ENCODE data around the gene MEGF10.

MEGF10 gene

DNA sequence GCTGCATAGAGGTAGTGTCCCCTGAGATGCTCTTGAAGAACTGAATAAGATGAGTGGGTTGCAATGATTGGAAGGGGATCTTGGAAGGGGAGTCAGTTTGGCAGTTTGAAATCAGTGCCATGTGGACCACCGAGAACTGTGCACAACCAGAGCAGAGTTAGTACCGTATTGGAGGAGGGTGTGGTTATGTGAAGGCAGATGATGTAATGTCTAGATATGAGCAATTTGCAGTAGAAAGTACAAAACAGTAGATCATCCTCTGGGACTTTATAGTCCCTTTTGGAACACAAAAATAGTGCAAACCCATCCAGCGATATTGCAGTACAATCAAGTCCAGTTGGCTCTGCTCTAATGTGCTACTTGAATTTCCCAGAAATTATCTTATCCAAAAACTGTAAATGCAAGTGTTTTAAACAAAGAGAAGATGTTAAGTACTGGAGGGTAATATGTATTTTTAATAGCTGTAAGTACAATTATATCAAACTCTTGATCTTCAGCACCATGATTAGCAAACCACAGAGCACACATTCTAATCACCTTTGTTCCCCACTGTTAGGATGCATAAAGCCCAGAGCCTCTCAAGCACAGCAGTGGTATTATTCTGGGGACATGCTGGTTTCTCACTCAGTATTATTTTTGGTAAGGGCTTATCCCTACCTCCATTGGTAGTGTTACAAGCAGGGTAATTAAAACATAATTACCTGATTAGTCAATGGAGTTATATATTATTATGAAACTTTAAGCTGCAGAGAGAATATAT, 41.5 kb downstream of the MEGF10 start:
- DNase-seq, result no peak

DNA sequence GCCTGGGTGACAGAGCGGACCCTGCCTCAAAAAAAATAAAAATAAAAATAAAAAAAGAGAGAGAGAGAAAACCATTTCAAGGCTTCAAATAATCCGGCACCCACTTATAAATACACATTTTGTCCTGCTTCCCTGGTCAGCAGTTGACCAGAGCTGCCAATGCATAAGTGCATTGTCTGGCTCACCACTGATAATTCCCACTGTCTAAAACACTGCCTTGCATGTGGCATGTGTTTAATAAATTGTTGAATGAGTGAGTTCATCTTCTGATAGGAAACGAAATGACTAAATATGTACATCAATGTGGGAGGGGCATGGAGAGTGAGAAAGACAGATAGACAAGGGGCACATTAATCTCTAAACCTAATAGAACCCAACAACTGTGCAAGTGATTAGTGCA, 42.9 kb downstream of the MEGF10 start:
- no peak for DNase-seq

DNA sequence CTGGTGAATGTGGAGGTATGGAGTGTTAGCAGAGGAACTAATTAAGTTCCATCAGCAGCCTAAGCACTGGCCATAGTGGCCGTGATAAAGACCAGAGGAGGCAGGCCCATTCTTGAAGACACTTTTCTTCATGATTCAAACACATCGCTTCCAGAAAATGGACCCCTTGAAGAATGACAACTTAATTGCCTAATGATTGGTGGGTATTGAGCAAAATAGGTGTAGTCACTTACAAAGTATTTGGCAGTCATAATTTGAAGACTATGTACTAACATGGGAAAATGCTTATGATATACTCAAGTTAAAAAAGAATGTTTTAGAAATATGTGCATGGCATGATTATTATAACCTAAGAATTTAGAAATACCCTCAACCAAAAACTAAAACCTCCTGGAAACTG, 44.8 kb downstream of the MEGF10 start:
- DNase-seq, result no peak

DNA sequence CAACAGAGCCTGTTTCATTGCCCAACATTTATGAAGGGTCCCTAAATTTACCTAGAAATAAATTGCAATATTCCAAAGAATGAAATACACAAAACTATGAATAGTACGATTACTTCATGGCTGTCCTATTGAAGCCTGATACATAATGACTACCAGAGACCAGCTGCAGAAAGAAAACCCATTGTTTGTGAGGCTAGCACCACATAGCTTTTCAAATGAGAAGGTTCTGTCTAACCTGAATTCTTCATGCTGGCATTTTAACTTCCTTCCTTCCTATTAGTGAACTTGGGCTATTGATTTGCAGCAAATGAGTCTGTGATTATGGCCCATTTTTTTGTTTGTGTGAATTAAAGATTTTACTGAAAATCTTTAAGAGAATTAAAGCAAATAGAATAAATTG, 47.3 kb downstream of the MEGF10 start:
- no peak for DNase-seq

DNA sequence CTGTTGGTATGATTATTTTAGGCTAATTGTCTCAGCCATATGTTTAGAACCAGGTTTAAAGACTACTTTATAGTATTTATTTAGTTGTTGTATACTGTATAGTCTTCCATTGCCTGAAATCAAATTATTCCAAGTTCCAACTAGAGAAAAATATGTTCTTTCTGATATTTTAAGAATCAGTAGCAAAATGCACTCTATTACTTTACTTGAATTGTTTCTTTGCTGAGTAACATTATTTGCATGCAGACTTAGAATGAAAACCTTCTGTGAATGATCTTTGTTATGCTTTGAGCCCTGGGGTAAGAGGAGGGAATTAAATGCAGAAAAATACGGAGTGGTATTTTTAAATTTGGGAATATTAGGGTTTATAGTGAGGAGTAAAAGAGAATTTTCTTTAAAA, 47.9 kb downstream of the MEGF10 start:
- no peak for DNase-seq

DNA sequence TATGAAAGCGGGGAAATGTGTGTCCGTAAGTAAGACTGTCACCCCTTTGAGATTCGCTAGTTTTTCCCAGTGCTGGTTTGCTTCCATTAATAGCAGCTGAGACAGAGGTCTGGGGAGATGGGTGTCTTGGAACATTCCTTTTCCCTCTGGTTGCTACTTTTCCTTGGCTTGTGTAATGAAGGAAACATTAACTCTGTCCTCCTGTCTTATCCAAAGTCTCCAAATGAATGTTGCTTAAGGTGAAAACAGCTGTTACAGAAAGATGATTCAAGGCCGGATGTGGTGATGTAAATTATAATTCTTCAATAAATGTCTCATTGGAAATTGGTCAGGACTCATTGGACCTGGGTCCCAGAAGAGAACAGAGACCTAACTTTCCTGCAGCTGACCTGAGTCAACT, 50.0 kb downstream of the MEGF10 start:
- DNase-seq, result no peak

DNA sequence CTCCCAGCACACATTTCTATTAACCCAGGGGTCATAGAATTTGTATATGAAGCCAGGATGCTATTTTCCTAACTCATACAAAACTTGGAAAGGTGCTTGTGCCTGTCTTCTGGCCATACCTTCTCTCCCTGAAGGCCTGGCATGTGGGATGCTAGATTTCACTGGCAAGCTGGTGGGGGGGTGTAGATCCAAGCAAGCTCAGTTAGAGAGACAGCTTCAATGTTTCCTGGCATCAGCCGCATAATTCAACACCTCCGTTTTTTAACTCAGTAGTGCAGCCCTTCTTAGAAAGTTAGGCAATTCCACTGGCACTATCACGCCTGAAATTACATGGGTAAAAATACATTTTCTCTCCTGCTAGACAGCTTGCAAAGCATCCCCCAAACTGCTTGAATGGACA, 51.8 kb downstream of the MEGF10 start:
- DNase-seq, result no peak

DNA sequence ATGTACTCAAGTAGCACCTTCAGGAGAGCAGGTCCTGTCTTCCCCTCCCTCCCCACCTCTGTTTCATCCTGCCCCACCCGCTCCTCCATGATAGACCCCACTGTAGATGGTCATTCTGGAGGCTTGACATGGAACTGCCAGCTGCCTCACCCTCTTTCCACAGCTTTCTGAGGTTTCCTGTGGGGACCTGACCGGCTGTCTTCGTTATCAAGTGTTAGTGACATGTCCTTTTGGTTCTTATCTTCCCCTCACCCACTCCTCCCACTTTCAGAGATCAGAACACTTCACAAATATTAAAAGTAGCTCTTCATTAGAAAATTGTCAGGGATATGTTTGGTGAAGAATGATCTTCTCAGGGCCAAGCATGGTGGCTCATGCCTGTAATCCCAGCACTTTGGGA, 52.7 kb downstream of the MEGF10 start:
- no peak for DNase-seq

DNA sequence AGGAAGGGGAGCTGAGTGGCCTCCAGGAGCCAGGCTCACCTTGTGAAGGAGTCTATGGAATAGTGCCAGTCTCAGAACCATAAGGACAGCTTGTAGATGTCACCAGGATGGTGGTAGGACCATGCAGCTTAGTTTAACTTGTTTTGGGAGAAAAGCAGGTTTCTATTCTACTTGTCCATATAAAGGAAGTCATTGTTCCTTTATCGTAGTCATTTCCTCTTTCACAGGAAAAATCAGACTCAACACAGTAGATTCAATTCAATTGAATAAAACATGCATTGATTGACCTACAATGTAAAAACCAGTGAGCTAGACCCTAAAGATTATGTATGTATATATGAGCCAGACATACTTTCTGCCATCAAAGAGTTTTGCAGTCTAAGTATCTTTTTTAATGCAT, 53.3 kb downstream of the MEGF10 start:
- no peak for DNase-seq

DNA sequence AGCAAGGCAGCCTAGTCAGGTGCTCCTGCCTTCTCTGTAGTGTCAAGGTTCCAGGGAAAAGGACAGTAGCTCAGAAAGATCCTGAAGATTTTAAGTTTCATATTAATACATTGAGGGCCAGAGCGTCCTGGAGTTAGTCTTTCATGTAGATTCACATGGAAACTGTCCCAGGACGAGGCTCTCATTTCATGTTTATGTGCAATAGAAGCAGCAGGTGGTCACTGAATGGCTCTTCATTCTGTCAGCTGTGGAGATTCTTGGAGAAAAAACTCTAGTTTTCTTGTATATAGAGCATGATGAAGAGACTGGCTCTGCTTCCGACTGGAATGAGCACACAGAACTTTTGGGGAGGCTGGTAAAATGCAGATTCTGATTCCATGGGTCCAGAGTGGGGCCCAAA, 54.3 kb downstream of the MEGF10 start:
- DNase-seq, result no peak

DNA sequence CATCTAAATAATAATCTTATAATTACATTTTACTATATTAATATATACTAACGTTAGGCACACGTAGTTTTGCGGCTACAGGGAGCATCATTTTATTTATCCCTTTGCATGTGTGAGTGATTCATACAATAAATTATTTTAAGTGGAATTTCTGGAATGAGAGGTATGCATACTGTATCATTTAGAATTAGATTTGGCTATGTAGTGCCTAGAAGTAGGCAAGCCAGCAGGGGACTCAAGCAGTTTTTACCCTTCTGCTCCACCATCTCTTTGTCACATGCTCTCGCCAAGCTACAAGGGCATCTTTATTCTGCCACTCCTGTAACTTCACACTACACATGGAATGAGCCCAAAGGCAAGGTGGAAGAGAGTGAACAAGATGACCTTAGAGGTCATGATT, 60.8 kb downstream of the MEGF10 start:
- DNase-seq, result no peak

DNA sequence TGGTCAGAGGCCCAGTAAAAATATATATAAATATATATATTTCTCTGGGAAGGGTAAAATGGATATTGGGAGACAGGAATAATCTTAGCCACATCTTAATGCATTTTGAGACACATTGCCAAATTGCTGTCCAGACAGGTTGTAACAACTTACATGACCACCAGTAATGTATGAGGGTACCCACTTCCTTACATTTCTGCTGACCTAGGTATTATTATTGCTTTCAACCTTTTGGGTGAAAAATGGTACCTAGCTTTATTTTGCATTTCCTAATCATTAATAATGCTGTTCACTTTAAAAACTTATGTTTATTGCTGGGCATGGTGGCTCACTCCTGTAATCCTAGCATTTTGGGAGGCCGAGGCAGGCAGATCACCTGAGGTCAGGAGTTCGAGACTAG, 61.5 kb downstream of the MEGF10 start:
- DNase-seq, result no peak

DNA sequence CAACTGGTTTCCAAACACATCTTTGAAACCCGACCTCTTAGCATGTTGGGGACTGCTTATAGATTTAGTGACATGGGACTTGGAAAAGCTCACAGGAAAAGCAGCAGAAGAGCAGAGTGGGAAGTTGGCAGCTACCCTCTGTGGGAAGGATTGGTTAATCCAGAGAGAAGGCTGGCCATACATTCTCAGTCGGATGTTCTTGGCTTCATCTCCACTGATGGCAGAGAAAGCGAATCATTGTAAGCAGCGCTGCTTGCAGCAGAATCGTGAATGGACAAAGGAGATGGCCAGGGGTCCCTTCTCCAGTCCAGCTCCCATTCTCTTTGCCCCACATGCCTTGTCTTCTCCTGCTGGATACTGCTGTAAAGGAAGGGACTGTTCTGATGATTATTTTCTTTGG, 62.7 kb downstream of the MEGF10 start:
- DNase-seq, result no peak

DNA sequence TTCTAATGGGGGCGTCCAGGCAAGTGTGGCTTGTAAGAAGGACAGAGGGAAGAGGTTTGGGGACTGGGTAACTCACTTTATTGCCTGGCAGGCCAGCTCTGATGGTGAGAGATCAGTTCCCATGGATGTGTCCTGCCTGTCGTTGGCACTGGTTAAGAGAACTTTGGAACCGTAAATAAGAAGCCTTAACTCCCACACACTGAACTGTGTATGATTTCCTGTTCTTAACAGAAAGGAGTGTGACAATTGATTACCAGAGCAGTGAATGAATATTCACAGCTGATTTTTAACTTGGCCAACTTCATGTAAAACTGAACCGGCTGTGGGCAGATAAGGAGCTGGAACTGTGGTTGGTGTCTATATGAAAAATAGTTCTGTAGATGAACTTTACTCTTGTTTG, 63.2 kb downstream of the MEGF10 start:
- DNase-seq, result no peak

DNA sequence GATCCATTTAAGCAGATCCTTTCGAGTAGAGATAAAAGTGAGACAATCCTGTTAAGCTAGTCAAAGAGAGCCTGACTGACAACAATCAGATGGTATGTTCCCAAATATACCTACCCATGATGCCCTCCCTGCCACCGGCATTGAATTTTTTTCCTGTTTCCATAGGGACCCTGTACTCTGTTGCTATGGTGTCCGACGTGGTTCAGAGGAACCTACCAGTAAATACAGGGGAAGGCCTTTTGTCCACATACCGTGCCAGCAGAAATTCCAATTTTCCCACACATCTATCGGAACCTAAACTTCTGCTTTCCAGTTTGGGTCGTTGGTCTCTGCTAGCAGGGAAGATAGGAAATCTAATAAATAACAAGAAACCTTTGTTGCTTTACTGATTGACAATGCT, 64.7 kb downstream of the MEGF10 start:
- DNase-seq, result no peak

DNA sequence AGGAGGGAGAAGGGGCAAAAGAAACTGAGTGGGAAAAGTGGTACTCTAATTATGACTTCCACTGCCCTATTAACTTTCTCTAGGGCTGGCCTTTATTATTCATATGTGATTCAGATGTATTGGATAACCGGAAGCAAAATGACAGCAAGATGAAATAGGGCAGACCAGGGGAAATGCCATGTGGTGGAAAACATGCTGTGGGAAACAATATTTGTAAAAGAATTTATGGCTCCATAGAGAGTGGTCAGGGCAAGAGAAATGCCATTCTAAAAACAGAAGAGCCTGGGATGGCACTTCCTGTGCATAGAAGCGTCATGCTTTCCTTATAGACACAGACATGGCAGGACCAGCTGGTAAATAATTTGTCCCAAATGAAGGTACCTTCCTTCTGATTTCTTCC, 67.7 kb downstream of the MEGF10 start:
- no peak for DNase-seq

DNA sequence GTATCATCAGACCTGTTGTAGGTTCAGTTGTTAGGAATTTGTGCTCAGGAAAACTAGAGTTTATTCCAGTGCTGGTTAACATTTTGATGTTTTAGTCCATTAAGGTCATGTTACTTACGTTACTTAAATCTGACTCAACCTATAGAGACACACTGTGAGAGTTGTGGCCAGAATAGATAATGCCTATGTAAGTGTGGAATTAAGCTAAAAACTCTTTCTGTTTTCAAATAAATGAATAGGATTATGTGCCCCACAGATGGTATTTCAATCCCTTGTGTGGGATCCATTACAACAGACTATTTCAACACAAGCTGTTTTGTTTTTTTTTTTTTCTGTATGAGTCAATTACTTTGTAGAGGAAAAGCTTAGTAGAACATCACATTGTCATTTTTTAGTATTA, 68.1 kb downstream of the MEGF10 start:
- DNase-seq, result no peak

DNA sequence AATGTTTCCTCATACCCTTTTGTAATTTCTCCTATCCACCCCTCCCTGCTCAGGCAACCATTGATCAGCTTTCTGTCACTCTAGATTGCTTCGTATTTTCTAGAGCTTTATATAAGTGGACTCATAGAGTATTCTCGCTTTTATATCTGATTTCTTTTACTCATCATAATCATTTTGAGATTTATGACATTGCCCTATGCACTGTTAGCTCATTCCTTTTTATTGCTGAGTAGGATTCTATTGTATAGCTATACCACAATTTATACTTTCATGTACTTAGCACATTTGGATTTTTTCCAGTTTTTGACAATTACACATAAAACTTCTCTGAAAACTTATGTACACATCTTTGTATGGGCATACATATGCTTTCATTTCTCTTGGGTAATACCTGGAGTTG, 68.9 kb downstream of the MEGF10 start:
- no peak for DNase-seq

DNA sequence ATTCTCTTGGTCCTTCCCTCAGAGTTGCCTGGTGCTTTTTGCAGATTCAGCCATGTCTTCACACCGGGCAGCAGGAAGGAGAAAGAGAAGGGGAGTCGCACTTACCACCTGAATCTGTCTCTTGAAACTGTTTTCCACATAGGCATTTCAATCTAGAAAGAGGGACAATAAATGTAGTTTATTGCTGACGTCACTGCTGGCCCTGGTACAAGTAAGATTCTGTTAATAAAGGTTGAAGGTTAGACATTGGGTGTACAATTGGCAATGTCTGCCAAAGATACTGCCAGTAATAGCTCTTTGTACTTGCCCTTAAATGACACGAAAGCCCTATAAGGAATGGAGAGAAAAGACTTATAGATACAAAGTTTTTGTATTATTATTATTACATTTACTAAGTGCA, 72.8 kb downstream of the MEGF10 start:
- DNase-seq, result no peak

DNA sequence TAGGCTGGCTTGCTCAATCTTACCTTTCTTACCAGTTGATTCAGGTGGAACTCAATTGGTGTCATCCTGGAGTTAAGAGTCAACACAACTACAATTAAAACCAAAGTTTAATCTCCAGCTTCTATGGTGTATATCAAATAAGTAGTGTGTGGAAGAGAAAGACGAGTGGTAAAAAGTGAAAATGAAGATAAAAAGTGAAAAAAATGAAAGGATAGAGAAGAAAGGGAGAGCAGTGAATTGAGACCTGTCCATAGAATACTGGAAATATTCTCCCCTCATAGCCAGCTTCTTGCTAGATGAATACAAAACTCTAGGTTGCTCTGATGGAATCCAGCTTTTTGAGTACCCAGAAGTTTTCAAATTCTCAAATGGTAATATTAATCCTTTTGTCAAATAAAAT, 76.4 kb downstream of the MEGF10 start:
- DNase-seq, result no peak

DNA sequence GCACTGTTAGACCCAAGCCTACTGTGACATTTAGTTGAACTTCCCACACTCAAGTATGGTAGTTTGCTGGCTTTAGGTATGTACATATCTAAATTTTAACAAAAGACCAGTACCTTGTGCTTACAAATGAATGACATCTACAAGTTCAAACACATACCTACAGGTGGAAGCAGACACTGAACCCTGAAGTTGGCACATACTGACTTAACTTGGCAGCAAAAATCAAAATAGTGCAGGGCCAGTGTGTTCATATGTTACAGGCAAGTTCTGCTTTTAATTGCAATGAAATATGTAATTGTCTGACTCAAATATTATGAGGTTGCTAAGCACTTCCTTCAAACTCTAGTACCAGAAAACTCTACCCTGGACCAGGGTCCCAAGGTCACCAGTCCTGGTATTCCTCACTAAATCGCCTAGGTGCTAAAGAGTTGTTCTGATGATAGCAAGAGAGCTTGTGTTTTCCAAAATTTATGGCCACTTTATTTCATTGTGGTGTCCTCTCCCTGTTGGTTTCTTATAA, 77.4 kb downstream of the MEGF10 start:
- DNase-seq, result no peak

DNA sequence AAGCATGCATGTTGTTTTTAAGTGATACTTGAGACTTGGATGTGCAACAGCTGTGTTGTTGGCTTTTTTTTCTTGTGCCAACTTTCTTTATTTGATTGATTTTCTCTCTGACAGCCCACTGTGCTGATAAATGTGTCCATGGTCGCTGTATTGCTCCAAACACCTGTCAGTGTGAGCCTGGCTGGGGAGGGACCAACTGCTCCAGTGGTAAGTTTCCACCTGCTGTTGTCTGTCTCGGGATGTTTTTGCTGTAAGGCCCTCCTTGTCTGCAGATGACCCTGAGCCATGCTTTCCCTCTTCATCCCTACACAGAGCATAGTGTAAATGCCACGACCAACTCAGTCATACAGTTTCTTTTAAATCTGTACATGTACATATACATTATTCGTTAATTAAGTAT, 79.2 kb downstream of the MEGF10 start:
- no peak for DNase-seq

DNA sequence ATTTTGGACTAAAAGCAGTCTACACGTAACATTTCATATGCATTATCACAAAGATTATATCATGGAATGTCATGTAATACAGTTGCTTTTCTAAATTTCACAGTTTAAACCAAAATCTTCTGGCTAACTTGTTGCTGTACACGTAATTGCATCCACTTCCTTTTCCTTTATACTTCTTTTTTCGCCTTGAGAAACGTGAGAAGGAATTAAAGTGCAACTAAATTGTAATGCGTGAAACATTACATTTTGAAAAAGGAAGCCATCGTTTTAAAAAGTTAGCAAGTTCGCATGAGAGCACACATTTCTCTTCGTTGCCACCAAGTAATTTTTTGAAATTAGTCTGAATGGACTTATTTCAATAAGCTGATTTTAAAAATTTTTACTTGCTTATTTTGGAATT, 80.0 kb downstream of the MEGF10 start:
- no peak for DNase-seq

DNA sequence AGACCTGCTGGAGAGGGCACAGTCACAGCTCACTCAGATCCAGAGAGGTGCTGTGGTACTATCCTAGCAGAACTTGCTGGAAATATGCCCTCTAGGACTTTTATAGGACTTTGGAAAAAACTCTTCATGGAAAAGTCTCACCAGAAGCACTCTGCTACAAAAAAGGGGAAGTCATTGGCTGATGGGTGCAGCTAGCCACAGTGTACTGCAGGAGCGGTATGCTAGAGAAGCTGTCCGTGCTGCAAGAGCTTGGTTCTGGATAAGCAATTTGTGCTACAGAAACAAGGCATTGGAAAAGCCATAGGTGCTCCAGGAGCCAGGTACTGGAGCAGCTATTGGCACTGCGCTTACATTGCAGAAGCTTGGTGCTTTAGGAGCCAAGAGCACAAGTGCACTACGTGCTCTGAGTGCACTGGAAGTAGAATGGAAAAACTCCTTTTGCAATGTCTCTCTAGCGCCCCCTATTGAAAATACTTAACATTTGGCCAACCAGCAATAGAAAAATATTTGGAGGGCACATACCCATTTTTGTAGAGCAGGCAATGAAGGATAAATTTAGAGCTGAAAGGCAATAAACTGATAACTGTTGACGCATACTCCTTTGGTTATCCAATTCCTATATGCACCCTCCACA, 83.4 kb downstream of the MEGF10 start:
- no peak for DNase-seq

DNA sequence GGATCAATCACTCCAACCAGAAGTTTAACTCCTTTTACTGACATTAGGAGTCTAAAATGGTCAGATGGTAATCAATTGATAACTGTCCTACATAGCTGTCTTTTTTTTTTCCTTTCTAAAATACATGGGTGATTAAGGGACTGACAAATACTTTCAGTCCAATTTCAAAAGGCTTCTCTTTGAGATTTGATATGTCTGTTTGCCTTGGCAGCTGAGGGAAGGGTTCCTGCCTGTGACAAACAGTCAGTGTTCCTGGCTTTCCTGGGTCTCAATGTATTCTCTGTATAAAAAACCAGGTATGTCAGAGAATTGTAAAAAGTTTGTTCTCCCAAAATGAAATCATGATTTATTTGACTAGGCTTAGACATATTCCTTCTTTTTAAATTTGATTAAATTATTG, 84.5 kb downstream of the MEGF10 start:
- DNase-seq, result no peak

Data from NCI-H526 treated with DMSO at 0.1 percent for 48 hours (cell line).